ENCODE results near the gene SKA2. TPM values are rescaled to one million over a fixed set of nuclear protein-coding genes. Genes with fewer than 3 reads are reported as not detected.
A peak's percentile ranks its signal among the peaks of the same experiment; 100 is the strongest.

The SKA2 gene
- total and polyA plus RNA-seq, 9 of the 15 experiments (the other 6 are each of a cell fraction or from before 2014, with no cell fraction given), result 58.1 to 183 (median 133) TPM

DNA sequence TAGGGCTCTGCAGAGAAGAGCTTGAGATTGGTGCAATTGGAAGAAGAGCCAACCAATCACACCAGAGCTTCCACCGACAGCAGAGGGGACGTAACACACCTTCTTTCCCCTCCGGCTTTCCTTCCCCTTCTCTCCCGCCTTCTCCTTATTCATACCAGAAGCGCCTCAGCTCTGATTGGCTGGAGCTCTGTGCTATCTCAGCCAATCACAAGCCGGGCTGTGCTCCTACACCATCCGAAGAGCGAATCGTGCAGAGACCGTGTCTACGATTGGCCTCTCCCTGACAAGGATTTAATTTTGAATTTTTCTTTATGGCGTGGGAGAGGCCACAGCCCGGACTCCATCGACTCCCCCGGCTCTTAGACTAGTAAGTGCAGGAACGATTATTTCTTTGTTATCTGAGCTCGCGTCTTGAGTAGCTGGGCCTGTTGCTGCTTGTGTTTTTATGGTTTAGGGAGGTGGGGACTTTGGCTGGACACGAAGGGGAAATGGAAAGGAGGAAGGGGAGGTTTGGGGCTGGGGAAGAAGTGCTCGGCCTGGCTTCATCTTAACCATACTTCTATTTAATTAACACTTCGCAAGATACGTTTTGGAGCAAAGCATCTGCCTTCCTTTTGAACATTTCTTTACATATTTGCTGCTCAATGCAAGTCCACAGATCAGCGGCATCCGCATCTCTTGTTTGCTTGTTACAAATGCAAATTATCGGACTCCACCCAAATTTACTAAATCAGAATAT is 622 bp upstream of the SKA2 start, which contains the start of gene PRR11 (continued):
- TF ChIP-seq, protein P1, sequence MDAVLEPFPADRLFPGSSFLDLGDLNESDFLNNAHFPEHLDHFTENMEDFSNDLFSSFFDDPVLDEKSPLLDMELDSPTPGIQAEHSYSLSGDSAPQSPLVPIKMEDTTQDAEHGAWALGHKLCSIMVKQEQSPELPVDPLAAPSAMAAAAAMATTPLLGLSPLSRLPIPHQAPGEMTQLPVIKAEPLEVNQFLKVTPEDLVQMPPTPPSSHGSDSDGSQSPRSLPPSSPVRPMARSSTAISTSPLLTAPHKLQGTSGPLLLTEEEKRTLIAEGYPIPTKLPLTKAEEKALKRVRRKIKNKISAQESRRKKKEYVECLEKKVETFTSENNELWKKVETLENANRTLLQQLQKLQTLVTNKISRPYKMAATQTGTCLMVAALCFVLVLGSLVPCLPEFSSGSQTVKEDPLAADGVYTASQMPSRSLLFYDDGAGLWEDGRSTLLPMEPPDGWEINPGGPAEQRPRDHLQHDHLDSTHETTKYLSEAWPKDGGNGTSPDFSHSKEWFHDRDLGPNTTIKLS (IDR thresholded peaks at IDR 0.05; ENCODE audit: borderline replicate concordance, low read depth), result no peak
- no peak for TF ChIP-seq NUFIP1 (IDR thresholded peaks at IDR 0.05; ENCODE audit: partially characterized antibody)
- TF ChIP-seq MED1 (CRISPR knock-in tag; IDR thresholded peaks at IDR 0.05; ENCODE audit: borderline replicate concordance), result no peak
- TF ChIP-seq KLF6 (CRISPR knock-in tag; IDR thresholded peaks at IDR 0.05; ENCODE audit: borderline replicate concordance), result no peak
- TF ChIP-seq SOX6 (IDR thresholded peaks at IDR 0.05), result peak; percentile 58; the same call in 1 of the 2 replicates
- TF ChIP-seq, protein P2, sequence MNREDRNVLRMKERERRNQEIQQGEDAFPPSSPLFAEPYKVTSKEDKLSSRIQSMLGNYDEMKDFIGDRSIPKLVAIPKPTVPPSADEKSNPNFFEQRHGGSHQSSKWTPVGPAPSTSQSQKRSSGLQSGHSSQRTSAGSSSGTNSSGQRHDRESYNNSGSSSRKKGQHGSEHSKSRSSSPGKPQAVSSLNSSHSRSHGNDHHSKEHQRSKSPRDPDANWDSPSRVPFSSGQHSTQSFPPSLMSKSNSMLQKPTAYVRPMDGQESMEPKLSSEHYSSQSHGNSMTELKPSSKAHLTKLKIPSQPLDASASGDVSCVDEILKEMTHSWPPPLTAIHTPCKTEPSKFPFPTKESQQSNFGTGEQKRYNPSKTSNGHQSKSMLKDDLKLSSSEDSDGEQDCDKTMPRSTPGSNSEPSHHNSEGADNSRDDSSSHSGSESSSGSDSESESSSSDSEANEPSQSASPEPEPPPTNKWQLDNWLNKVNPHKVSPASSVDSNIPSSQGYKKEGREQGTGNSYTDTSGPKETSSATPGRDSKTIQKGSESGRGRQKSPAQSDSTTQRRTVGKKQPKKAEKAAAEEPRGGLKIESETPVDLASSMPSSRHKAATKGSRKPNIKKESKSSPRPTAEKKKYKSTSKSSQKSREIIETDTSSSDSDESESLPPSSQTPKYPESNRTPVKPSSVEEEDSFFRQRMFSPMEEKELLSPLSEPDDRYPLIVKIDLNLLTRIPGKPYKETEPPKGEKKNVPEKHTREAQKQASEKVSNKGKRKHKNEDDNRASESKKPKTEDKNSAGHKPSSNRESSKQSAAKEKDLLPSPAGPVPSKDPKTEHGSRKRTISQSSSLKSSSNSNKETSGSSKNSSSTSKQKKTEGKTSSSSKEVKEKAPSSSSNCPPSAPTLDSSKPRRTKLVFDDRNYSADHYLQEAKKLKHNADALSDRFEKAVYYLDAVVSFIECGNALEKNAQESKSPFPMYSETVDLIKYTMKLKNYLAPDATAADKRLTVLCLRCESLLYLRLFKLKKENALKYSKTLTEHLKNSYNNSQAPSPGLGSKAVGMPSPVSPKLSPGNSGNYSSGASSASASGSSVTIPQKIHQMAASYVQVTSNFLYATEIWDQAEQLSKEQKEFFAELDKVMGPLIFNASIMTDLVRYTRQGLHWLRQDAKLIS (CRISPR knock-in tag; IDR thresholded peaks at IDR 0.05), result peak; percentile 92
- TF ChIP-seq, protein P3, sequence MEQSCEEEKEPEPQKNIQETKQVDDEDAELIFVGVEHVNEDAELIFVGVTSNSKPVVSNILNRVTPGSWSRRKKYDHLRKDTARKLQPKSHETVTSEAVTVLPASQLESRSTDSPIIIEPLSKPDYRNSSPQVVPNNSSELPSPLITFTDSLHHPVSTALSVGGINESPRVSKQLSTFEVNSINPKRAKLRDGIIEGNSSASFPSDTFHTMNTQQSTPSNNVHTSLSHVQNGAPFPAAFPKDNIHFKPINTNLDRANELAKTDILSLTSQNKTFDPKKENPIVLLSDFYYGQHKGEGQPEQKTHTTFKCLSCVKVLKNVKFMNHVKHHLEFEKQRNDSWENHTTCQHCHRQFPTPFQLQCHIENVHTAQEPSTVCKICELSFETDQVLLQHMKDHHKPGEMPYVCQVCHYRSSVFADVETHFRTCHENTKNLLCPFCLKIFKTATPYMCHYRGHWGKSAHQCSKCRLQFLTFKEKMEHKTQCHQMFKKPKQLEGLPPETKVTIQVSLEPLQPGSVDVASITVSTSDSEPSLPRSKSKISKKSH (CRISPR knock-in tag; IDR thresholded peaks at IDR 0.05), result no peak
- TF ChIP-seq ZNF134 (CRISPR knock-in tag; conservative IDR thresholded peaks at IDR 0.05), result no peak
- no peak for TF ChIP-seq NFE2 (IDR thresholded peaks at IDR 0.05; ENCODE audit: low read depth)
- TF ChIP-seq KAT7 (CRISPR knock-in tag; IDR thresholded peaks at IDR 0.05; ENCODE audit: borderline replicate concordance), result 0 out of 2 replicates have a peak, but pooled peaks have one; percentile 58
- no peak for TF ChIP-seq HDAC2 (IDR thresholded peaks at IDR 0.05)
- TF ChIP-seq GABPB2 (CRISPR knock-in tag; conservative IDR thresholded peaks at IDR 0.05), result no peak
- TF ChIP-seq, protein P4, sequence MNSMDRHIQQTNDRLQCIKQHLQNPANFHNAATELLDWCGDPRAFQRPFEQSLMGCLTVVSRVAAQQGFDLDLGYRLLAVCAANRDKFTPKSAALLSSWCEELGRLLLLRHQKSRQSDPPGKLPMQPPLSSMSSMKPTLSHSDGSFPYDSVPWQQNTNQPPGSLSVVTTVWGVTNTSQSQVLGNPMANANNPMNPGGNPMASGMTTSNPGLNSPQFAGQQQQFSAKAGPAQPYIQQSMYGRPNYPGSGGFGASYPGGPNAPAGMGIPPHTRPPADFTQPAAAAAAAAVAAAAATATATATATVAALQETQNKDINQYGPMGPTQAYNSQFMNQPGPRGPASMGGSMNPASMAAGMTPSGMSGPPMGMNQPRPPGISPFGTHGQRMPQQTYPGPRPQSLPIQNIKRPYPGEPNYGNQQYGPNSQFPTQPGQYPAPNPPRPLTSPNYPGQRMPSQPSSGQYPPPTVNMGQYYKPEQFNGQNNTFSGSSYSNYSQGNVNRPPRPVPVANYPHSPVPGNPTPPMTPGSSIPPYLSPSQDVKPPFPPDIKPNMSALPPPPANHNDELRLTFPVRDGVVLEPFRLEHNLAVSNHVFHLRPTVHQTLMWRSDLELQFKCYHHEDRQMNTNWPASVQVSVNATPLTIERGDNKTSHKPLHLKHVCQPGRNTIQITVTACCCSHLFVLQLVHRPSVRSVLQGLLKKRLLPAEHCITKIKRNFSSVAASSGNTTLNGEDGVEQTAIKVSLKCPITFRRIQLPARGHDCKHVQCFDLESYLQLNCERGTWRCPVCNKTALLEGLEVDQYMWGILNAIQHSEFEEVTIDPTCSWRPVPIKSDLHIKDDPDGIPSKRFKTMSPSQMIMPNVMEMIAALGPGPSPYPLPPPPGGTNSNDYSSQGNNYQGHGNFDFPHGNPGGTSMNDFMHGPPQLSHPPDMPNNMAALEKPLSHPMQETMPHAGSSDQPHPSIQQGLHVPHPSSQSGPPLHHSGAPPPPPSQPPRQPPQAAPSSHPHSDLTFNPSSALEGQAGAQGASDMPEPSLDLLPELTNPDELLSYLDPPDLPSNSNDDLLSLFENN (IDR thresholded peaks at IDR 0.05; ENCODE audit: low read depth in 2 of 2, low read length in 2 of 2), result peak in 1 of 2 experiments; percentile 30; a peak in 1 of 4 replicates
- TF ChIP-seq CHD2 (IDR thresholded peaks at IDR 0.05; ENCODE audit: low read depth, low read length), result no peak
- TF ChIP-seq DDX20 (tag; IDR thresholded peaks at IDR 0.05; ENCODE audit: low read depth), result no peak
- TF ChIP-seq ATF1 (CRISPR knock-in tag; IDR thresholded peaks at IDR 0.05), result no peak; the same call in 1 of the 2 replicates
- peak; percentile 95 for TF ChIP-seq ATF1 (tag; IDR thresholded peaks at IDR 0.05)
- TF ChIP-seq ZNF830 (CRISPR knock-in tag; IDR thresholded peaks at IDR 0.05), result no peak
- TF ChIP-seq ZSCAN32 (CRISPR knock-in tag; IDR thresholded peaks at IDR 0.05), result no peak

Measured in K562 (cell line).